ENCODE results near the gene PIM2.

The PIM2 gene

DNA sequence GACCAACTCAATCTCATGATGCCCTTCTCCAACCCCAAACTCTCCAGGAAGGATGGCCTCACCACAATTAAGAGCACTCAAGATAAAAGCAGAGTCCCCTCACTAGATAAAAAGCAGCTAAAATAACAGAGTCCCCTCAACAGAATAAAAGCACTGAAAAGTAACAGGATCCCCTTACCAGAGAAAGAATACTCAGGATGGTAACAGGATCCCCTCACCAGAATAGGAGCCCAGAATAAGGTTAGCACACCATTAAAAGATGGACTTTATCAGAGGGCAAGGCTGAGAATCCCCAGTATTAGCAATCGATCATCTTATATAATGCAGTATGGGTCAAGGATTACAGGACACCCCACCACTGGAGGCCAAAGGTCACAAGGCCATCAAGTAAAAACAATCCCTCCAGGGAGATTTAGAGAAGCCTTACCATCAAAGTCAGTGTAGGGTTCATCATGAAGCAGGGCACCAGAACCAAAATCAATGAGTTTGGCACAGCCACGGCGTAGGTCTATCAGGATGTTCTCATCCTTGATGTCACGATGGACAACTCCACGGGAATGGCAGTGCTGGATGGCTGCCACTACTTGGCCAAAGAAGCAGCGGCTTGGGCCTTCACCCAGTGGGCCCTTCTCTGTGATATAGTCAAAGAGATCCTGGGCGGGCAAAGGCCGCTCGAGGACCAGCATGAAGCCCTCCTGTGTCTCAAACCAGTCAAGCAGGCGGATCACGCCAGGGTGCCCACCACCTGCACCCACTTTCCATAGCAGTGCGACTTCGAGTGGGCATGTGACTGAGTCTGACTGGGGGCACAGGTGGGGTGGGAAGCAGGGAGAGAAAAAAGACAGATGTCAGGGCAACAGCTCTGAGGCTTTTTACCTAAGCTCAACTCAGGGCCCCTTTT lies 4.0 kb downstream of the PIM2 start:
- no peak for DNase-seq (ENCODE audit: low read depth)
- no peak overlapping the region for H3K4me3 ChIP-seq (ENCODE audit: control insufficient read depth, low read depth, low read length)
- TF ChIP-seq, protein P1, sequence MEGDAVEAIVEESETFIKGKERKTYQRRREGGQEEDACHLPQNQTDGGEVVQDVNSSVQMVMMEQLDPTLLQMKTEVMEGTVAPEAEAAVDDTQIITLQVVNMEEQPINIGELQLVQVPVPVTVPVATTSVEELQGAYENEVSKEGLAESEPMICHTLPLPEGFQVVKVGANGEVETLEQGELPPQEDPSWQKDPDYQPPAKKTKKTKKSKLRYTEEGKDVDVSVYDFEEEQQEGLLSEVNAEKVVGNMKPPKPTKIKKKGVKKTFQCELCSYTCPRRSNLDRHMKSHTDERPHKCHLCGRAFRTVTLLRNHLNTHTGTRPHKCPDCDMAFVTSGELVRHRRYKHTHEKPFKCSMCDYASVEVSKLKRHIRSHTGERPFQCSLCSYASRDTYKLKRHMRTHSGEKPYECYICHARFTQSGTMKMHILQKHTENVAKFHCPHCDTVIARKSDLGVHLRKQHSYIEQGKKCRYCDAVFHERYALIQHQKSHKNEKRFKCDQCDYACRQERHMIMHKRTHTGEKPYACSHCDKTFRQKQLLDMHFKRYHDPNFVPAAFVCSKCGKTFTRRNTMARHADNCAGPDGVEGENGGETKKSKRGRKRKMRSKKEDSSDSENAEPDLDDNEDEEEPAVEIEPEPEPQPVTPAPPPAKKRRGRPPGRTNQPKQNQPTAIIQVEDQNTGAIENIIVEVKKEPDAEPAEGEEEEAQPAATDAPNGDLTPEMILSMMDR (IDR thresholded peaks at IDR 0.05; ENCODE audit: control insufficient read depth, insufficient read depth, low read depth, low read length, missing control alignments), result no peak

DNA sequence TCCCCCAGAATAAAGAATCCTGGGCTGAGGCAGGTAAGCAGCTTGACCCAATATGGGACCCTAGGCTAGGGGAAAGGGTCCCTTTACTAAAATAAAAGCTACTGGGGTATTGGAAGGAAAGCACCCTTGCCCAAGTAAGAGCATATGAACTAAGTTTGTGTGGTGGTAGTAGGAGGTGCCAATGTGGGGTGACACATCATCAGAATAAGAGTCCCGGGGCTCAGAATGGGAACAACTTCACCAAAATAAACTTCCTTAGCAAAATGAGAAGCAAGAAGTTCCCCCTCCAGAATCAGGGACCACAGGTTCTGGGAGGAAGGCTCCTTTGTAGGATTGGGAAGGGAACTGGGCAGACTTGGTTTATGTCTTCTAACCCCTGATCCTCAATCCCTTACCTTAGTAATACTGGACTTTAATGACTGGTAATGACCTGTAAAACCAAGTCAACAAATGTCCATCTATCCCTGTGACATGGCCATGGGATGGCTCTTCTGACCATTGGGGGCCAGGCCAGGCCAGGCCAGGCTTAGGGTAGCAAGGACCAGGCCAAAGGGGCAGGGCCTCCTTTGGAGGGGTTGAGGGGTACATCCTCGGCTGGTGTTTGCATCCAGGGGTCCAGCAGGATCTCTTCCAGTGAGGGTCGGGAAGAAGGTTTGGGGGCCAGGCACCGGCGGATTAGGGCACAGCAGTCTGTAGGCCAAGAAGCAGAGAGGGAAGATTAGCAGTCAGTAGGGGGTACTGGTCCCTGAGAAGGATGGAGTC lies 5.0 kb downstream of the PIM2 start:
- no peak for DNase-seq (ENCODE audit: low read depth)
- TF ChIP-seq, protein P1 (IDR thresholded peaks at IDR 0.05; ENCODE audit: control insufficient read depth, insufficient read depth, low read depth, low read length, missing control alignments), result no peak
- H3K4me3 ChIP-seq (ENCODE audit: control insufficient read depth, low read depth, low read length), result no peak overlapping the region

GRCh38 chrX:48911412-48912182 lies 7.2 kb downstream of the PIM2 start, which contains the start of gene SLC35A2:
SLC35A2 (minus strand) TSS chrX:48911646; CDS start chrX:48911636, 10 bp downstream.
- DNase-seq (ENCODE audit: low read depth), result no peak
- TF ChIP-seq, protein P1 (IDR thresholded peaks at IDR 0.05; ENCODE audit: control insufficient read depth, insufficient read depth, low read depth, low read length, missing control alignments), result no peak
- peak within 1 kb of the TSS; percentile 85 for H3K4me3 ChIP-seq (ENCODE audit: control insufficient read depth, low read depth, low read length)

- DNase-seq (ENCODE audit: low read depth), result no peak
- peak overlapping the region; percentile 85 for H3K4me3 ChIP-seq (ENCODE audit: control insufficient read depth, low read depth, low read length)
- TF ChIP-seq, protein P1 (IDR thresholded peaks at IDR 0.05; ENCODE audit: control insufficient read depth, insufficient read depth, low read depth, low read length, missing control alignments), result no peak
Measured at GRCh38 chrX:48910926-48911411, 7.9 kb downstream of the PIM2 start.

- no peak for DNase-seq (ENCODE audit: low read depth)
Measured at GRCh38 chrX:48909703-48910294, 9.0 kb downstream of the PIM2 start.

More at GRCh38 chrX:48909703-48910294, 9.0 kb downstream of the PIM2 start:
- no peak overlapping the region; the same call in 1 of the 2 replicates for H3K4me3 ChIP-seq (ENCODE audit: control insufficient read depth, low read depth, low read length)
- TF ChIP-seq, protein P1 (IDR thresholded peaks at IDR 0.05; ENCODE audit: control insufficient read depth, insufficient read depth, low read depth, low read length, missing control alignments), result no peak
